ENCODE measurements around the gene FAR1.

- TF ChIP-seq CTCF (IDR thresholded peaks at IDR 0.05) (no peak), POLR2A (IDR thresholded peaks at IDR 0.05) (no peak)
Measured at GRCh38 chr11:13713982-13714381, 45.5 kb downstream of the FAR1 start.

All from adrenal gland (tissue), 5 donors.